CD4-positive, alpha-beta T cell treated with Interleukin-15 for 1 hour (primary cell): ENCODE data around the gene RNF212.
A peak's percentile ranks its signal among the peaks of the same experiment; 100 is the strongest.

Experiments used
- DNase-seq: peaks from one replicate; pipeline ENCODE4 v3.0.0-alpha.2; 2020

RNF212 gene

DNA sequence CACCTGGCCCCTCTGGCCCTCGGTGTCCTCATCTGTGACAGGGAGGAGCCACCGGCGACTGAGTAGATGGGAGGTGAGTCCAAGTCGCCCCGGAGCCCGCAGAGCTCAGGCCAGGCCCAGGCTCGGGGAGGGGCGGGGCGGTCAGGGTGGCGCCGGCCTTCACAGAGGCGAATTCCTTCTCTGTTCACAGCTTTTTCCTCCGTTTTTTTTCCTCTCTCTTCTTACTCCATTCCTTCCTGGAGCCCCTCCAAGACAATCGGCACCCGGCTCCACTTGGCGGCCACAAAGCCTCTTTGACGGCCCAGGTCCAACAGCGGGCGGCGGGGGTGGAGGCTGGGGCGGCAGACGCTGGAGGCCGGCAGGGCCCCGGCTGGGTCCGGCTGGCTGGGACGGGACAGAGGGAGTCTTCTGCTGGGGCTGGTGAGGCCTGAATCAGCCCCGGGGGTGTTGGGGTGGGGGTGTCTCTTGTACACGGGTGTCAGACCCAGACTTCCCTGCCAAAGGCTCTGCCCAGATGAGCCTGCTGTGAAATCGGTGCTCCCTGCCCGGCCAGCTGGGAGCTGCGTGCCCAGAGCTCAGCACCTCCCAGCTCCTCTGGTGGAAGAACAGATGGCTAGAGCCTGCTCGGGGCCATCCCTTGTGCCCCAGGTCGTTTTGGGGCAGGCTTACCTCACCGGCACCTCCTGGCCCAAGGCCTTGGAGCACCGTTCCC, 79.4 kb downstream of the RNF212 start:
- DNase-seq: no peak

DNA sequence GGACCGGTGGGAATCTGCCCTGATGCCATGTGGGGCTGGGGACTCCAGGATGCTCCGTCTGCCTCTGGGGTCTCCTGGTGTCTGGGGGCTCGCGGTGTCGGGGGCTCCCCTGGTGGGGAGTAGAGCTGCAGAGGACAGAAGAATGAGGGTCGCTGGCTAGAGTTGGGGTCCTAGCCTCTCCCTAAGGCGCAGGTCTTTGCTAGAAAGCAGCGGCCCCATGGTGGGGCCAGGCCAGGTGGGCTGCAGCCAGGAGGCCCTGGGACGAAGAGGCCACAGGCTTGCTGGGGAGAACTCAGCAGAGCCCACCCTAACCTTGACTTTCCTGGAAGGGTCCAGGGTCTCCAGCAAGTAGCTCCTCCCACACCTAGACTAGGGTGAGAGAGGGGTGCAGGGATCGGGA, 80.5 kb downstream of the RNF212 start:
- no peak for DNase-seq

DNA sequence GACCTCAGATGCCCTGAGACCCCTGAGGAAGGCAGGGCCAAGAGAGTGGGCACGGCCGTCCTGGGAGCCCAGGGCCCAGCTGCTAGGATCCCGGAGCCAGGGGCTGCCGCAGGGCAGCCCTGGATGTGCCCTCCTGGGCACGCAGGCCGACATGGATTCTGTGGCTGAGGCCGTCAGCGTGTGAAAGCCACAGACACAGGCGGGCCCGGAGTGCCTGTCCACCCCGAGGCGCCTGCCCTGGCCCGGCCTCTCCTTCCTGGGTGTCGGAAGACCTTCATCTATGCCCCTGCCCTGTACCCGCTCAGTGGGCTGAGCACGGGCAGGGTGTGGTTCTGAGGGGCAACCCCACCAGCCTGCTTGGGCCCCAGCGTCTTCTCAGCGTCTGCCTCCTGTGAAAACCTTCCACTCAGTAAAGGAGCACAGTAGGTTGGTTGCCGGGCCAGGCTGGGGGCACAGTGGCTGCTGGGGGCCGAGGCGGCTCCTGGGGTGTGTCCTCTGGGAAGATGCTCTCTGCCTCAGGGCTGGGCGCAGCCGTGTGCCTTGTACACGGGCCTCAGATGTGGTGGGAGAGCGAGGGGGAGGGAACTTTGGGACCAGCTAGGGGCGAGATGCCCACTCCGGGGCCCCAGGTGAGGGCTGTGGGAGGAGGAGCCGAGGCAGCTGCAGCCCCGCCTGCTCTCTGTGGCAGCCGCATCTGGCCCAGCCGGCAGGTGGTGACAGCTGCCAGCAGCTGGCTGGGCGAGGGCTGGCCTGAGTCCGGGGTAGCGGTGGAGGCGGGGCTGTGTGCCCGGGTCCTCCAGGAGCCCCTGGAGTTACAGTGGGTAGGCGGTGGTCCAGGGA, 81.2 kb downstream of the RNF212 start:
- no peak for DNase-seq

GRCh38 chr4:1031346-1031745, 82.0 kb downstream of the RNF212 start:
- DNase-seq: no peak

GRCh38 chr4:1030559-1030958, 82.8 kb downstream of the RNF212 start:
- no peak for DNase-seq

DNA sequence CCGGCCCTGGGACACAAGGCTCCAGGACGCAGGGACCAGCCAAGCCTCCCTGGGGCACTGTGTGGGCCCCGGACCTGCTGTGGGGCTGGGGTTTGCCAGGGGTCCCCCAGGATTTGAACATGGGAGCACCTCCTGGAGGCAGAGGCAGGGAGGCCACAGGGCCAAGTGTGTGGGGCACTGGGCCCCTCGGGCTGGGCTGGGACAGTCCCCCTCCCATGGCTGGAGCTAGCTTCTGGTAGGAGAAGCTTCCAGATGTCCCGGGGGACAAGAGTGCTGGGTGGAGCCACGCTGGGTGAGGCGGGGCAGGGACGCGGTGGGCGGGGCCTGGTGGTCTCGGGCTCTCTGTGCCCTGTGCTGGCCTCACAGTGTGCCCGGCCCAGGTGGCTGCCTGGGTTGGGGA, 83.3 kb downstream of the RNF212 start:
- no peak for DNase-seq

GRCh38 chr4:1029529-1029928, 83.8 kb downstream of the RNF212 start:
- no peak for DNase-seq

- DNase-seq: no peak
Observed at GRCh38 chr4:1028574-1029220, 84.7 kb downstream of the RNF212 start.

GRCh38 chr4:1027915-1028238, 85.5 kb downstream of the RNF212 start:
- DNase-seq: no peak

- no peak for DNase-seq
Observed at GRCh38 chr4:1027219-1027914, 86.0 kb downstream of the RNF212 start.

- peak; percentile 57 for DNase-seq
Observed at GRCh38 chr4:1026115-1026514, 87.2 kb downstream of the RNF212 start.

DNA sequence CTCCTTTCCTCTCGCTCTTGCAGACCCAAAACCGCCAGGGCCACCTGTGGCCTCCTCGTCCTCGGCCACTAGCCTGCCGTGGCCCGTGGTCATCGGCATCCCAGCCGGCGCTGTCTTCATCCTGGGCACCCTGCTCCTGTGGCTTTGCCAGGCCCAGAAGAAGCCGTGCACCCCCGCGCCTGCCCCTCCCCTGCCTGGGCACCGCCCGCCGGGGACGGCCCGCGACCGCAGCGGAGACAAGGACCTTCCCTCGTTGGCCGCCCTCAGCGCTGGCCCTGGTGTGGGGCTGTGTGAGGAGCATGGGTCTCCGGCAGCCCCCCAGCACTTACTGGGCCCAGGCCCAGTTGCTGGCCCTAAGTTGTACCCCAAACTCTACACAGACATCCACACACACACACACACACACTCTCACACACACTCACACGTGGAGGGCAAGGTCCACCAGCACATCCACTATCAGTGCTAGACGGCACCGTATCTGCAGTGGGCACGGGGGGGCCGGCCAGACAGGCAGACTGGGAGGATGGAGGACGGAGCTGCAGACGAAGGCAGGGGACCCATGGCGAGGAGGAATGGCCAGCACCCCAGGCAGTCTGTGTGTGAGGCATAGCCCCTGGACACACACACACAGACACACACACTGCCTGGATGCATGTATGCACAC, 88.3 kb downstream of the RNF212 start:
- DNase-seq: no peak

GRCh38 chr4:1023895-1024740, 89.2 kb downstream of the RNF212 start:
- no peak for DNase-seq

DNA sequence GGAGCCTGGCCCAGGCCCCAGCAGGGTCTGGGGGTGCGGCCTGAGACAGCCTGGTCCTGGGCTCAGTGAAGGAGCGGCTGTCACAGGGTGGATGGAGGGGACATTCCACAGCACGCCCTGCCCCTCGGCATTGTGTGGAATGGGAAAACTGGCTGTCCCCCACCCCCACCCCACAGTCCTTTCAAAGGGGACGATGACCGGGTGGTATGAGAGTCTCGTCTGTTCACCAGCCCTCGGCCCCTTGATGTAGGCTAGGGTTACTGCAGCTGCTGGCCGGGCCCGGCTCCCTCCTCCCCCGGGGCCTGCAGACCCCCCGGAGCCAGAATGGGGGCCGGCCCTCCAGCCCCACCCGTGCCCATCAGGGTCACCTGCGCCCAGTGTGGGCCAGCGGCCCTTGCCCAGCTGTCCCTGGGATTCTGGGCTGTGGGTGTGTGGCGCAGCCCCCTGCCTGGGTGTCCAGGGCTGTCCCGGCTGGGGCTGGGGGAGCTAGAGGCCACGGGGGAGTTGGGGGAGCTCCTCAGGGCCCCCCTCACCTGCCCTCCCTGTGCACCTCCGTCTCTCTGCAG, 90.2 kb downstream of the RNF212 start:
- no peak for DNase-seq

DNA sequence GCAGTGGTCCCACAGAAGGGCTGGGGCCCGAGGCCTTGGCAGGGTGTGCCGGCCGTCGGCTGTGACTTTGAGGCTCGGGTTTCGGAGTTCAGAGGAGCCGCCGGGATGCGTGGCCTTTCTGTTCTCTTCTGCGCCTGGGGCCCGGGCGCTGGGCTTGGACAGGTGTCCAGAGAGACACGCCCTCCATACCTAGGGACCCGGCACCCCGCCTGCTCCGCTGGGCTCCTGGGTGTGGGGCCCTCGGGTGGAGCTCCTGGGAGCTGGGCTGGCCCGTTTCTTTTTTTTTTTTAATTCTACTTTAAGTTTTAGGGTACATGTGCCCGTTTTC, 90.7 kb downstream of the RNF212 start:
- no peak for DNase-seq

GRCh38 chr4:1022051-1022738, 91.2 kb downstream of the RNF212 start:
- no peak for DNase-seq
